Ramos (cell line): Measurements from ENCODE around the gene MEGF11.

Experiments
- in situ Hi-C: fragments of 300-500 bp; cut with MboI; formaldehyde crosslinking; loops from one replicate; pipeline ENCODE4 v1.14.3; 2022; ENCODE audit warnings: low sequenced_read_pairs; ENCODE audit not compliant: unreplicated experiment

MEGF11 gene

GRCh38 chr15:66224946-66225345, 28.6 kb downstream of the MEGF11 start:
- in situ Hi-C loops = no loop called here

- in situ Hi-C loops = no loop called here
Measured at GRCh38 chr15:66222273-66223198, 31.0 kb downstream of the MEGF11 start.

DNA sequence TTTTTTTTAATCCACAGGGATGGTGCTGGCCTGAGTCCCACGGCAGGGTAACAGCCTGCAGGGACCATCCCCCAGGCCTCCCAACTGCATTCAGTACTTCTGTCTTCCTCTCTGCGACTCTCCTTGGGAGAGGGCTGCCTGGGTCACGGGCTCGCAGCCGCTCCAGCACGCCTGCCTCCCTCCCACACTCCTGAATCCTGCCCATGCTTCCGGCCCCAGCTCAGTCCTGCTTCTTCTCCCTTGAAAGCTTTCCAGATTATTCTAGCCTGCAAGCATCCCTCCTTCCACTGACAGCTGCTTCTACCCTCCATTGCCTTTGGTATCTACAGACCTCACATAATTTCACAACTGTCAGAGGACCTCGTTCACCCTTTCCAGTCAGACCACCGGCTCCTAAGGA, 32.4 kb downstream of the MEGF11 start:
- in situ Hi-C loops = no loop called here

- in situ Hi-C loops = no loop called here
Measured at GRCh38 chr15:66220601-66221000, 32.9 kb downstream of the MEGF11 start.

- in situ Hi-C loops = no loop called here
Measured at GRCh38 chr15:66219339-66219738, 34.2 kb downstream of the MEGF11 start.

DNA sequence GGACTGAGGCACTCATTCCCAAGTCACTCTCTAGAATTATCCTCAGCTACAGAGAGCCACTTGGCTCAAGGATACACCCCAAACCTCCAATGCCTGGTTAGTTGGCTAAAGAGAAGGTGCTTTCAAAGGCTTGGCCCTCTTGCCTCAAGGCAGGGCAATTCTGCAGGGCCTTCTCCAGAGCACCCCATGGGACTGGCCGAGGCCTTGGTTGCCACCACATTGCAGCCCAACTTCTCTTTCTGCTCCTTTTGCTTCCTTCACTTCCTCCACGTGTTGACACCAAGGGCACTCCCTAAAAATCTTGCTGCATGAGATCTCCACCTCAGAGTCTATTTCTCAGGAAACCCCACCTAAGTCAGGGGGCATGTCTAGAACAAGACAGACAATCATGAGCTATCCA, 36.7 kb downstream of the MEGF11 start:
- in situ Hi-C loops = no loop called here

- in situ Hi-C loops = no loop called here
Measured at GRCh38 chr15:66215811-66216210, 37.7 kb downstream of the MEGF11 start.

DNA sequence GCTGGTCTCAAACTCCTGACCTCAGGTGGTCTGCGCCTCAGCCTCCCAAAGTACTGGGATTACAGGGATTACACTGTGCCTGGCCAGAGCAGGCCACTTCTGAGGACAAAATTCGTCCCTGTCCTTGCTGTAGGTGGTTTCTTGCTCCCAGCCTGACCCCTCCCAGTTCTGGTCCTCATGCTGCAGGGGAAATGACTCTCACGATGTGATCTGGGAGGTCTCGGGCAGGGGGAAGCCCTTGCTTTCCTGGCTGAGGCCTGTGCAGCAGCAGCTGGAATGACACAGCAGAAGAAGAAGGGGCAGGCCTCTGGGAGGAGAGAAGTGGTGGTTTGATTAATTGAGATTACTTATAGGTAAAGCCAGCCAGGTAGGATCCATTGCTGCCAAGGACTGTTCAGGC, 39.3 kb downstream of the MEGF11 start:
- in situ Hi-C loops = no loop called here

DNA sequence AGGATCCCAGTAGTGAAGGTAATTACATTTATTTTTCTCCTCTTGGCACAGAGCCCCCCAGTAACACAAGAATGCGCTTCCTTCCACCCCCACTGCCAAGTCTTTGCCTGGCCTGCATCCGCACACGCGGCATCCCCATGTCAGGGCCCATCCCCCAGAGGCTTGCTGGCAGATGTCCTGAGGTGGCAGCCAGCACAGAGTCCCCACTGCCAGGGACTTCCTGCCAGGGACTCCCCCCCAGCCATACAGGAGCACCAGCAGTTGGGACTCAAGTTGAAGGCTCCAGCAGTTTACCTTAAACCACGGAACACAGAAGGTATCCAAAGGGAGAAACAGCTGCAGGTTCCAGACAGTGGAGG, 41.0 kb downstream of the MEGF11 start:
- in situ Hi-C loops = no loop called here

DNA sequence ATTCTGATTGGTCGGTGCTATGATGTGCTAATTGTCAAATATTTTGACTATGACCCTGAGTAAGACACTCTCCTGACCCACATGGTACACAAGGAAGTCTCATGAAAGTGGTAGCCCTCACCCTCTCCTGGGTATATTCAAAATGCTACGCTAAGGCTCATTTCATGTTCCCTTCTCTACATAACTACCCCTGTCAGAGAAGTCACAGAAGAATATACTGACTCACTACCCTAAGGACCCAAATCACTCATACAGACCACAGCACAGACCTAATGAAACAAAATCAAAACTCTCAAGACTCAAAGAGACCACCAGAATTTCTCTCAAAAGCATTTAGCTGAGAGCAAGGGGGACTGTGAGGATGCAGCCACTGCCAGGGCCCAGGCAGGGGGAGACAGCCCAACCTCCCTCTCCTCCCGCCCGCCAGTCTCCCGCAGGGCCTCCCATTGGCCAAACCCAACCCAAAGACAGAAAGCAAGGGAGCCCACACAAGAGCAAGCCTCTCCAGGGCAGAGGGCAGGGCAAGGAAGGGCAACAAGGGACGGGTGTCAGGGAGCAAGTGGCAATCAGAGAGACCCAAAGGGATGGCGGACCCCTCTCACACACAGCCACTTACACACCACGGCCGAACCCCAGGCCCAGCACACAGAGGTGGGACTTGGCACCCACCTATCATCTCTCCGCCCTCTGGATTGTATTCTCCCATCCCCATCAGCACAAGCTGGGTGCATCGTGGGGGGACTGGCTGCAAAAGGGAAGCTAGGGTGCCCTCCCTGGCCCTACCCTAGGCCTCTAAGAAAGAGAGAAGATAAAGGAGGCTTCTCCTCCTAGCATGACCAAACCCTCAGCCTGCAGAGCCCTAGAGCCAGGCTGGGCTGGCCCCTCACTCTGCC, 41.6 kb downstream of the MEGF11 start:
- in situ Hi-C loops = no loop called here

GRCh38 chr15:66210684-66211083, 42.9 kb downstream of the MEGF11 start:
- in situ Hi-C loops = no loop called here

DNA sequence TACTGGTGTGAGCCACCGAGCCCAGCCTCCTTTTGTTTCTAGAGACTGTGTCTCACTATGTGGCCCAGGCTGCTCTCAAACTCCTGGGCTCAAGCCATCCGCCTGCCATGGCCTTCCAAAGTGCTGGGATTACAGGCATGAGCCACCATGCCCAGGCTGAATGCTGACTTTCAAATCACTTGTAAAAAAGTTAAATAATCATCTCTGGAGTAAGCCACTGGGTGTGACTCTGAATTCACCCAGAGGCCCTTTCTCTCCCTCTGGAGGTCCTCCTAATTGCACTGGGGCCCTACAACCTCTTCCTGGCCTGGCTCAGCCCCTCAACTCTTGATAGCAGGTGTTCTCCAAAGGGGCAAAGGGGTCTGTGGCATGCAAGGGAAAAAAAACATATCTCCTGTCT, 54.8 kb downstream of the MEGF11 start:
- in situ Hi-C loops = no loop called here

GRCh38 chr15:66196602-66197001, 56.9 kb downstream of the MEGF11 start:
- in situ Hi-C loops = no loop called here

DNA sequence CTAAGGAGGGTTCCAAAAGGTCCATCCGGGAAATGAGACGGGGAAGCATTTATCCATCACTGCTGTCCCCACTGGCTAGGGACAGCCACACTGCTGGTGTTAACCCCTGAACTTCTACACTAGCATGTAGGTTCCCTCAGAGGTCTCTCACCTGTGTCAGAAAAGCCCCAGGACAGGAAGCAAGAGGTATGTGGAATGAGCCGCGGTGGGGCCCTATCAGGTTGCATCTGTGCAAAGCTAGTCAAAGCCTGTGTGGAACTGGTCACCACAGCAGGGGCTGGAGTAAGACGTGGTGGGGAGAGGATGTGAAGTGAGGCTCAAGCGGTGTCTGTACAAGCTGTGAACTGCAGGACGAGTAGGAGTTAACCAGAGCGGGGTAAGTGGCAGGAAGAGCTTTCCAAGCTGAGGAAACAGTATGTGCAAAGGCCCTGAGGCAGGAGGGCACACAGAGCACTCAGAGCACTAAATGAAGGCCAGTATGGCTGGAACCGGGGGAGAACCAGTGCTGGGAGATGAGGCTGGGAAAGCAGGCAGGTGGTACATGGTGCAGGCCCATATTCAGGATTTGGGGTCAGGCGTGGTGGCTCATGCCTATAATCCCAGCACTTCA, 57.8 kb downstream of the MEGF11 start:
- in situ Hi-C loops = no loop called here

DNA sequence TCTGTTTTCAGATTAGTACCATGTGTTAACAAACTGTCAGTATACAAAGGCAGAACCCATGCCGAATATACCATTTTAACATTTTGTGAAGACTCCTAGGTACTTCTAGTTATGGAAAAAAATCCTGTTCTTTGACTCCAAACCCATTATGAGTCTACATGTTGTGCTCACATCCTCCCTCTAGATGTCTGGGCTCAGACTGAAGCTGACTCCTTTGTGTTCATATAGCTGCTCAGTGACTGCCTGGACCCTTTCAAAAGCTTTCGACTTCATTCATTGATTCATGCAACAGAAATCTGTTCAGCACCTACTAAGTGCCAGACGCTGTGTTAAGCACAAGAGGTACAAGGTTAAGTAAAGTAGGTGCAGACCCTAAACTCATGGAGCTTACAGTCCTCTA, 60.5 kb downstream of the MEGF11 start:
- in situ Hi-C loops = no loop called here

GRCh38 chr15:66190746-66191145, 62.8 kb downstream of the MEGF11 start:
- in situ Hi-C loops = no loop called here

DNA sequence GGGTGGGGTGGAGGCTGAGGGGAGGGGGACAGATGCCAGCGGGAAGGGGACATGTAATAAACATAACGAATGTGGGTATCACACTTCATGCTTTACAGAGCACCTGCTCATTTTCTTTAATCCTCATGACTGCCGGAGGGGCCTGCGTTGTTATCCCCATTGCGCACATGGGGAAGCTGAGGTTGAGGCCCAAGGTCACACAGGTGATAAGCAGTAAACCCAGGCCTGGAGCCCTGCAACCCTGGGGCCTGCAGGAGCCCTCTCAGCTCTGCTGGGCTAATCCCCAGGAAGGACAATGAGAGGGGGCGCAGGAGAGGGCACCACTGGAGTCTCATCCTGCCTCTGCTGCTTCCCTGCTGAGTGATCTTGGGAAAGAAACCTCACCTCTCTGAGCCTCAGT, 64.3 kb downstream of the MEGF11 start:
- in situ Hi-C loops = no loop called here

DNA sequence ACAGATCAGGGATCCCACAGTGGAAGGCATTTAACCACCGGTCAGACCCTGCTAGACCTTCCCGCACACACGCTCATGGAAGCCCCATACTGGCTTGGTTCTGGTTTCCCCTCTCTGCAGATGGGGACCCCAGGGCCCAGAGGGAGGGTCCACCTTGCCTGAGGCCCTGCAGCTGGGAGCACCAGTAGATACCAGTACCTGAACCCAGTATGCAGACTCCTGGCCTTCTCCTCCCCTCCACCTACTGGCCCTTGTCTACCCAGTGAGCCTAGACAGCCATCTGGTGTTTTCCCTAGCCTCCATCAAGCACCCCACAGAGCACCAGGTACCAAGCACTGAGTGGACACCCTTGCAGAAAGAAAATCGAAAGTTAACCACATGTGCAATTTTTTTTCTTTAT, 65.1 kb downstream of the MEGF11 start:
- in situ Hi-C loops = no loop called here

DNA sequence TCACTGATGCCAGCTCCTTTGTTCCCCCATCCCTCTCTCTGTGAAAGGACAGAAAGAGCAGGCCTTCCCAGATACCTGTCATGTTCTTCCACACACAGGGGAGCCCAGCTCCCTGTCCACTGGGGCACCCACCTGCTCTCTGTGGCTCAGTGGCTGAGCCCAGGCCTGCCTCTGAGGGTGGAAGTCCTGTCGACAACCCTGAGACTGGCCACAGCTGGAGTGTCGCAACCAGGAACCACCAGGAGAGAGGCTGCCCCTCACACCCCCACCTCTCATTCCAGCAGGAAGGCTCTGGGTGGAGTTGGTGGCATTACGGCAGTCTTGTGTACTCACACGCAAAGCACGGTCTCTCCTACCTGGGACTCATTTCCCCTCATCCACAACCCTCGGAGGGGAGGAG, 66.3 kb downstream of the MEGF11 start:
- in situ Hi-C loops = no loop called here

GRCh38 chr15:66186049-66186825, 67.3 kb downstream of the MEGF11 start:
- in situ Hi-C loops = no loop called here
